HTERT RPE-1 (cell line): ENCODE results near the gene B4GALNT3.
"Not testable (repeated sequence)": the region's sequence is repeated elsewhere in the genome, so short reads cannot be mapped to it uniquely, and the experiment has no call there.

Experiments used
- in situ Hi-C: fragments of 300-500 bp; cut with MboI; formaldehyde crosslinking; loops from 4 replicates; pipeline ENCODE4 v1.14.3; 2020; ENCODE audit warnings: low sequenced_read_pairs

Gene B4GALNT3

DNA sequence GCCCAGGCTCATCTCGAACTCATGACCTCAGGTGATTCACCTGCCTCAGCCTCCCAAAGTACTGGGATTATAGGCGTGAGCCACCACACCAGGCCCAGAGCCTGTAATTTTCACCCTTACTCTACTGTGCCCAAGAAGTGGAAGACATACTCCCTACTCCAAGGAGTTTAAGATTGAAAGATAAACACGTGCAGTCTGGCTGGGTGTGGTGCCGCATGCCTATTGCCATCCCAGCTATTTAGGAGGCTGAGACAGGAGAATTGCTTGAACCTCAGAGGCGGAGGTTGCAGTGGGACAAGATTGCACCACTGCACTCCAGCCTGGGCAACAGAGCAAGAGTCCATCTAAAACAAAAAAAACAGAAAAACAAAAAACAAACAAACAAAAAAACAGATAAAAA, 113.5 kb downstream of the B4GALNT3 start:
- in situ Hi-C loops, result no loop called here

DNA sequence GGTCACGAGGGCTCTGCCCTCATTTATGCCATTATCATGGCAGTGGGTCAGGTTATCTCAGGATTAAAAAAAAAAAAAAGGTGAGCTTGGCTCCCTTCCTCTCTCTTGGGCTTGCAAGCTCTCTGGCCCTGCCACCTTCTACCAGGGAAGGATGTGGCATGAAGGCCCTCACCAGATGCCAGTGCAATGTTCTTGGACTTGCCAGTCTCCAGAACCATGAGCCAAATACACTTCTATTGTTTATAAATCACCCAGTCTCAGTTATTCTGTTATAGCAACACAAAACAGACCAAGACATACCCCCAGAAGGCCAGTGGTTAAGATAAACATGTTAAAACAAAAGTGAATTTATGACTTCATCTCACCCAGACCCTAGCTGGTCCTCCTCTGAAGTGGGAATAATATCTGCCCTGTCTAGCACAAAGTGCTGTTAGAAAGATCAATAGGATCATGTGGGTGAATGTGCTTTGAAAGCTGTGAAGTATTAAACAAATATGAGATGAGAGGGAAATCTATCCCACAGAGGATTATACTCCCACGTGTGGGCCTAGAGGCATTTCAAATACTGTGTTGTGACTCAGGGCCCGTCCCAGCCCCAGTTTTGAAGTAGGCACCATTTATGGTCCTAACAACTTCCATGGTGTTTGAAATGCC, 114.9 kb downstream of the B4GALNT3 start:
- in situ Hi-C loops, result no loop called here

DNA sequence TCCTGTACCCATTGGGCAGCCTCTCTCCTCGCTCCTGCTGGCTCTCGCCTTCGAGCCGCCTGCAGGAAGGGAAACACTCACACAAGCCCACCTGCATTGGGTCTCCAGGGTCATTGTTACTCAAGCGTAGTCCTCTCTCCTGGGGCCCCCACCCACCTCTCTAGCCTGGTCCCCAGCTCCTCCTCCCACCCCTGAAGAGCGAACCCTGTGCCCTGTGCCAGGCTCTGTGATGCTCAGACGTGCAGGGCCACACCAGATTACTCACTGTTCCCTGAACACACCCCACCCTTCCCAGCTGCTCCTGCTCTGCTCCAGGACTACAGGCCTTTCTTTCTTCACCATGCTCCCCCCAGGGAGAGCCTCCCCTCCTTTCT, 115.4 kb downstream of the B4GALNT3 start:
- in situ Hi-C loops, result no loop called here

DNA sequence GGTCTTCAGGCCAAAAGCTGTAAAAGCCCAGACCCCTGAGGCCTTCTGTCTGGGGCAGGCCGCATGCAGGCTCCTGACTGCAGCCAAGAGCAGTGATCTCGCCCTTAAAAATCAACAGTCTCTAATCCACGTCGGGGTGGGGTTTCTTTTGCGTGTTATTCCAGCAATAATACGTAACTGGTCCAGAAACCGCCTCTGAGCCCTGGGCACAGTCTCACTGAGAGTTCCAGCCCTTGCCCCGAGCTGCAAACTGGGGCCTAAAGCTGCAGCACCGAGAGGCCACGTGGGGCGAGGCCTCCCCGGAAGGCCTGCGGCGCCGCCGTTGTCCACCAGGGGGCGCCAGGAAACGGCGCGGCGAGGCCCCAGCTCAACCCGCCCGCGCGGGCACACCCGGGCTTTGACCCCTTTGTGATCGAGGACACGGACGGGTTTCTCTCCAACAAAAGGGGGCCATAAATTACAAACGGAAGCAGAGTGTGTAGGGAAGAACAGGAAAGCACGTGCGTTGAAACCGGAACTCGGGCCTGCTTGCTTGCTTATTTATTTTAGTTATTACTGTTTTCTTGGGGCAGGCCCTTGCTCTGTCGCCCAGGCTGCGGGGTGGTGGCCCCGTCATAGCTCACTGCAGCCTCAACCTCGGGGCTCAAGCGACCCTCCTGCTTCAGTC, 116.3 kb downstream of the B4GALNT3 start:
- in situ Hi-C loops, result no loop called here

DNA sequence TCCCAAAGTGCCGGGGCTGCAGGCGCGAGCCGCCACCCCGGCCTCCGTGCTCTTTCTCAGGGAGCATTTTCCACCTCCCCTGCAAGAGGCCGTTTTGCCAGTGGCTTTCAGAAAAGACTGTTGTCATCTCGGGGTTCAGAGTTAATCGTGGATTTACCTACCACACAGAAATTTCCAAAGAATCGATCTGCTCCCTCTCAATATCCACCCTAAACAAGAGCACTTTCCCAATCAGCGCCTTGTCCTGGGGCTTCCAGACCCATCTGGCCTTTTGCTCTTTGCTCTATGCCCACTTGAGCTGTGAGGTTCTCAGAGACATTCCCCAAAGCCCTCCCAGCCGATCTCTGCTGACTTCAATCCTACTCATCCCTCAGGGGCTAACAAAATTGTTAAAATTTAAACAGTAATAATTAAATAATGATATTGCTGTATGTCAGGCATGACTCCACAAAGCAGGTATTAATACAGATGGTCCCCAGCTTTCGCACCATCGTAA, 116.9 kb downstream of the B4GALNT3 start:
- in situ Hi-C loops, result no loop called here

DNA sequence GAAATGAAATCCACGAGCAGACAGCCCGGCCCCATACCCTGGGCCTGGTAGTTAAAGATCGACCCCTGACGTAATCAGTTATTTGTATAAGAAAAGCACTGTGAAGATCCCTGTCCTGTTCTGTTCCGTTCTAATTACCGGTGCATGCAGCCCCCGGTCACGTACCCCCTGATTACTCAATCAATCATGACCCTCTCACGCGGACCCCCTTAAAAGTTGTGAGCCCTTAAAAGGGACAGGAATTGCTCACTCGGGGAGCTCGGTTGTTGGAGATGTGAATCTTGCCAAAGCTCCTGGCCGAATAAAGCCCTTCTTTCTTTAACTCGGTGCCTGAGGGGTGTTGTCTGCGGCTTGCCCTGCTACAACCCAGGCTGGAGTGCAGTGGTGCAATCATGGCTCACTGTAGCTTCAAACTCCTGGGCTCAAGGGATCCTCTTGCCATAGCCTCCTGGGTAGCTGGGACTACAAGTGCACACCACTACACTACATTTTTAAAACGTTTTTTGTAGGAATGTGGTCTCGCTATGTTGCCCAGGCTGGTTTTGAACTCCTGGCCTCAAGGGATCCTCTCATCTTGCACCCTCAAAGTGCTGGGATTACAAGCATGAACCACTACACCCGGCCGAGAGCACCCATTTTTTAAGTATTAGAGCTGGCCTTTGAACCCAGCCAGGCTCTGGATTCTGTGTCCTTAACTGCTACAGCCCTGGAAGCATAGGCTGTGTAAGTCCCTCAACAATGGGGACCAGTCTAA, 118.4 kb downstream of the B4GALNT3 start:
- in situ Hi-C loops, result not testable (repeated sequence)

DNA sequence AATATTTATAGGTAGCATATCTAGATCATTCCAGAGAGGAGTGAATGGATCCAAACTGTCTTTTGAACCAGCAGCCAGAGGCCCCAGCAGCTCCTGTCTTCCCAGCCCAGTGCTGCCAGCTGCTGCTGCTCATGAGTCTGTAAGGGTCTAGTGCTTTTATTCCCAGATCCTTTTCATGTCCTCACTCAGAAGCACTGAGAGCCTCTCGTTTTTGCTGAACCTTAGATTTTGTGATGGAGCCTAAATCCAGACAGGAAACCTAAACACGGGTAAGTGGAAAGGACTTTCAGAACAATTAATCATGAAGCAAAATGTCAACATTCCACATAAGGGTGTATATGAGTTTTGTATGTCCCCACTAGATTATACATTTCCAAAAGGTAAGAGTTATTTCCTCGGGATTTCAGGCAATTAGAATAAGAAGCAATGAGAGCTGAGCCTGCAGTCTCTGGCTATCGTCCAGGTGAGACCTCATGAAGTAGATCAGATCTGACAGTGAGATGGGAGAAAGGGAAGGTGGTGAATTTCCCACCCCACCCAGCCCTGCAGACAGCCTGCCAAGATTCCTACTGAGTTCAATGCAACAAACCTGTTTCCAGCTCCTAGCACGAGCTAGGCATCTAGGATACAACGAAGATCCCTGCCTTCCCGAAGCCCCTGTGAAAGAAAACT, 119.1 kb downstream of the B4GALNT3 start:
- in situ Hi-C loops, result no loop called here

DNA sequence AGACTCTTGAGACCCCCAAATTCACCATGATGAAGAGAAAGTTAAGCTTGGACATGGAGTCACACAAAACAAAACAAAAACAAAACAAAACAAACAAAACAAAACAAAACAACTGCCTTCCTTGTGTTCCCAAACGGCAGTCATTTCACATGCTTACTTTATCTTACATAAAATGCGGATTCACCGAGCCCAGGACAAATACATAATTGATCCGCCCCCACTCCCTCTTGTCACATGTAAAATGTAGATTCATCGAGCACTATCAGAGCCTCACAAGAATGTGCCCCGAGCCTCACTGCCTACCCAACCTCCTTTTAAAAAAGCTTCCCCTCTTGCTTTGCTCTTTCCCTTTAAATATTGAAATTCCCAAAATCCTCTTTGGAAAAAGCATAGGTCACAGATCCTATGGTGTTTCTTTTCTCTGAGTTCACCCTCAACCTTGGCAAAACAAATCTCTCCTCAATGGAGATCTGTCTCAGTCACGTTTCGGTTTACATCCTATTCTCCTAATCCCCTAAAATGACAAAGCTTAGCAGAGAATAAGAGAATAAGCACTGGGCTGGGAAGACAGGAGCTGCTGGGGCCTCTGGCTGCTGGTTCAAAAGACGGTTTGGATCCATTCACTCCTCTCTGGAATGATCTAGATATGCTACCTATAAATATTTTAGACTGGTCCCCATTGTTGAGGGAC, 119.8 kb downstream of the B4GALNT3 start:
- in situ Hi-C loops, result no loop called here

DNA sequence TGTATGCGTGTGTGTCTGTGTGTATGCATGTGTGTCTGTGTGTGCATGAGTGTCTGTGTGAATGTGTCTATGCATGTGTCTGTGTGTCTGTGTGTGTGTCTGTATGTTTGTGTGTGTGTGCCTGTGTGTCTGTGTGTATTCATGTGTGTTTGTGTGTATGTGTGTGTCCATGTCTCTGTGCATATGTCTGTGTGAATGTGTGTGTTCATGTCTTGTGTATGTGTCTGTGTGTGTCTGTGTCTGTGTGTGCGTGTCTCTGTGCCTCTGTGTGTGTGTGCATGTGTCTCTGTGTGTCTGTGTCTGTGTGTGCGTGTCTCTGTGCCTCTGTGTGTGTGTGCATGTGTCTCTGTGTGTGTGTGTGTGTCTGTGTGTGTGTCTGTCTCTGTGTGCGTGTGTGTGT, 121.1 kb downstream of the B4GALNT3 start:
- in situ Hi-C loops, result no loop called here

DNA sequence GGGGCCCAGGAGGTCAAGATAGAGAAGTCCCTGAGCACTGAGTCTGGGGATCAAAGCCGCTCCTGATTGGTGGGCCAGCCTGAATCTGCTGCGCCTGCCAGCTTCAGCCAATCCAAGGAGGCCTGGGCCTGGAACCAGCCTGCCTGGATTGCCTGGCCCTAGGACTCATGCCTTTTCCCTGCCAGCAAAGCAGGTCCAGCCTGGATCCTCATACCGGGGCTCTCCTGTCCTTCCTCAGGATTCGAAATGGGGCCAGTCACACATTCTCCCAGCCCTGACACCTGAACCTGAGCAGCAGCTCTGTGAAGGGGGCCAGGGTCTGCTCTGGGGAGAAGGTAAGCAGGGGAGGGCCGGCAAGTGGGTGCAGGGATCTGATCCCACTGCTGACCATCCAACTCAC, 121.6 kb downstream of the B4GALNT3 start:
- in situ Hi-C loops, result no loop called here

DNA sequence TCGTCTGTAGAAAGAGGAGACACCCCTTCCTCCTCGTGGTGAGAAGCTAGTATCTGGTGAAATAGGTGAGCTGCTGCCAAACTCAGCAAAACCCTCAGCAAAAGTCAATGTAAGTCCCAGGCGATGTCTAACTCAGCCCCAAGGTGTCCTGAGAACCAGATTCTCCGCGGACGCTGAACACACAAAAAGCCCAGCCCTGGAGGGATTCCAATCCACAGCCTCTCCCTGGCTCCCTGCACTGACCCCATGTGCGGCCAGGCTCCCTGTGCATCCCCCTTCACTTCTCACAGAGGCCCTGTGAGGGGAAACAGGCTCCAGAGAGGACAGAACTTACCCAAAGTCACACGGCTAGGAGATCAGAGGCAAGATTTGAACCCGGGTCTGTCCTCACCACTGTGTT, 122.0 kb downstream of the B4GALNT3 start:
- in situ Hi-C loops, result no loop called here

DNA sequence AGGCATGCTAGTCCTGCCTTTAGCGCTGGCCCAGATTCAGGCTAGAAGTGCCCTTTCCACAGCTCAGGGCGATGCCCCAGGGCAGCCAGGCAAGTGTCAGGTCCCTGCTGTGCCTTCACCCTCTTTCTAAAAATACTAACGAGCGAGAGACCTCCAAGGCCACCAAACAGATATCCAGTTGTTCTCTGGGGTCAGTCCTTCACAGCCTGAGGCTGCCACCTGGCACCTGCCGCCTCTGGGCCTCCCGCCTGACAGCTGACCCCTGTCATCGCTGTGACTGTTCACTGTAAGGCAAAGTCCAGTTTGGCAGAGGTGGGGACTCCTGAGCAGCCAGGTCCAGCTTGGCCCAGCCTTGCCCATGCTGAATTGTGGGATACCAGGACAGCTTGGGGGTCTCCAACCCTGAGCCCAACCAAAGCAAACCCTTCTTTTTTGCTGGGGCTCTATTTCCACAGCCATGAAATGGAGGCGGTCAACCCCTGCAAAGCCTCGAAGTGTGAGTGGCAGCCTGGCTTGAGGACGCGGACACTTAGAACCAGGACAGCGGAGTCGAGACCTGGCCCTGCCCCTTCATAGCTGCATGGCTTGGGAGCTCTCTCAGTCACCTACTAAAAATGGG, 123.6 kb downstream of the B4GALNT3 start:
- in situ Hi-C loops, result no loop called here

DNA sequence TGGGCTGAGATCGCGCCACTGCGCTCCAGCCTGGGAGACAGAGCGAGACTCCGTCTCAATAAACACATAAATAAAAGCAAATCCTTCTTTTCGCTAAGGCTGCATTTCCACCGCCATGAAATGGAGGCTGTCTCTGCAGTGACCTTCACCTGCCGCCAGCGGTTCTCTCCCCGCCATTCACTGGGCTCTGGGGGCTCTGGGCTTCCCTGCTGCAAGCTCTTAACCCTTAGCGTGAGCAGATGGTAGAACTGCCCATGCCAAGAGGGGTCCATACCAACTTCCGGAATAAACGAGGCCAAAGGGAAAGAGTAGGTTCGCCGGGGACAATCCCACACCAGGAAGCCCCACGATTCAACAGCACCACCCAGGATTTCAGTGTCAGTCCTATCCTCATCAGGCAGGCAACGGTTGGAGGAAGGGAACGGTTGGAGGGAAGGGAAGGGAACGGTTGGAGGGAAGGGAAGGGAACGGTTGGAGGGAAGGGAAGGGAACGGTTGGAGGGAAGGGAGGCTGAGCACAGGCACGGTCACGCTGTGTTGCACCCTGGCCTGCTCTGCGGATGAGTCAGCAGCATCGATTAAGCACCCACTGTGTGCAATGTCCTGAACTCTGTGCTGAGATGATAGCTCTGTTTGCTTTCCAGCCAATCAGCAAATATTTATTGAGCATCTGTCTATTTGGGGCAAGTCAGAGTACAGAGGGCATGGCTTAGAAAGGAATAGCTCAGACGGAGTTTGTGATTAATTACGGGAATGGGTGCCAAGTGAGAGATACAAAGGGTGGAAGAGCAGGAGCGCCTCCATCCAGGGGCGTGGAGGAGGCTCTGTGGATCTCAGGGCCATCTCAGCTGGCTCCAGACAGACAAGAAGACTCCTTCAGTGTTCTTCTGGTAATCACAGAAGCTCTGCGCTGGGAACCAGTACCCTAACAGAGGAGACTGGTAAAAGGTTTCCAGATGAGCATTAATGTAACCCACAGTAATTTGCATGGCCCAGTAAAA, 125.6 kb downstream of the B4GALNT3 start:
- in situ Hi-C loops, result no loop called here

DNA sequence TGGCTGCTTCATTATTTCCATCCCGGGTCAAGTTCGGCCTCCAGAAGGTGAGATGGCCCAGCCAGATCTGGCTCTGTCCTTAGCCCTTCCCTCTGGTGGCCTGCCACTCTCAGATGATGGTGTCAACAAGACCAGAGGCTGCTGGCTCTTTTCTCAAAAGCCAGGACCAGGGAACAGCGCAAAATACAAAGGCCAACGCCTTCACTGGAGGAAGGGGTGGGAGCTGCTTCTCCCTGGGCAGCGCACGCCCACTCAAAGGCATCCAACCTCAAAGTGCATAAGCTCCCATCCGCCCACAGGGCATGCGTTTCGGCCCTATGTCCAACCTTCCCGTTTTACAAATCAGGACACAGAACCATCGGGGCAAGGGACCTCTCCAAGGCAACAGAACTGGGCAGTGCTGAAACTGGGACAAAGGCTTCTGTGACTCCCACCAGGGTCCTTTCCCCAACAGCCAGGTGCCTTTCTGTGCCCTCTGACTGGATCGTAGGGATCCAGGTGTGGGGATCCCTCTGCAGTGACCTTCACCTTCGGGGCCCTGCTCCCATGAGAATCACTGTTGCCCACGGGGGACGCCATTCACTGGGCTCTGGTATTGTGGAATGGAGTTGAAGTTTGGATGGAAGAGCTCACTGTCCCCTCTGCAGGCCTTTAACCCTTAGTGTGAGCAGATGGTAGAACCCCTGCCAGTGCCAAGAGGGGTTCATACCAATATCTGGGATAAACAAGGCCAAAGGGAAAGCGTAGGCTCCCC, 126.8 kb downstream of the B4GALNT3 start:
- in situ Hi-C loops, result no loop called here

DNA sequence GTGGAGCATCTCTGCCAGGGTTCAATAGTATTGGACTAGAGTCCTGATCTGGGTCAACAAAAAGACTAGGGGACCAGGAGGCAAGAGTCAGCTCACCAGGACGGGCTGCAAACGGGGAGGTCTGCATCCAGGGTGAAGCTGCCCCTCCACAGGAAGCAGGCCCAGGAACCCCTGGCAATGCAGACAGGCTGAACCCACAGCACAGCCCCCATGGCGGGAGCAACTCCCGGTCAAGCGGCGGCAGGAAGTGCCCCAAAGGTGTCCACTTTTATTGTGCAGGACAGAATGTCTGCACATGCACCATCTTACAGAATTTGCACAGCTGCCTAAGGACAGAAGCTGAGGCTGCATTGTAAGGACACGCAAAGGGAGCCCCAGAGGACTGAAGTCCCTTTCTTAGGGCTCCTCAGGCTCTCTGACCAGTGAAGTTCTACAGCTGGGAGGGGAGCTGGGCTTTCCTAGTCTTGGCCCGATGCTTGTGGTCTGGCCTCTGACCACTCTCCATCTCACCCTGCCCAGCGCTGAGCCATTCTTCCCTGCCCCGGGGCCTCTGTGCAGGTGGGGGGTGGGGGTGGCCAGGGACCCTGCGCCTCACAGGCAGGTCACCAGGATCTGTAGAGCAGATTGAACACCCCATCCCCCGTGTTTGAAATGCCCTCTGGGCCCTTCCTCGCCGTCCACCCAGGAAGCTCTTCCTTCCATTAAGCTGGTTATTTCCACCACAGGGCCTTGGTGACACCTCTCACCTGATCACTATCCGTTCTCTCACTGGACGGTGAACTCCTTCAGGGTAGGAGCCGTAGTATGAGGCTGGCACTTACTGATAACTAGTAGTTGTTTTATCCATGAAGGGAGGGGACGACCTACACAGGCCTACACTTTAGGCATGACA, 127.6 kb downstream of the B4GALNT3 start:
- in situ Hi-C loops, result no loop called here

DNA sequence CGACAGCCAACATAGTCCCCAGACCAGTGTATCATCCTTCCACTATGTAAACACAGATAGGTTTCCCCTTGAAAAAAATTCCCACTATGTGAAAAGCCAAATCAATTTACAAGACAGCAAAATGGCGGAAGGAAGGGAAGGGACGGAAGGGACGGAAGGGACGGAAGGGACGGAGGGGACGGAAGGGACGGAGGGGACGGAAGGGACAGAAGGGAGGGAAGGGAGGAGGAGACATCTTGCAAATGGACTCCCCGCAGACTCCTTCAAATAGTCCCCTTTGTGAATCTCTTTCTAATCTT, 128.2 kb downstream of the B4GALNT3 start:
- in situ Hi-C loops, result no loop called here

DNA sequence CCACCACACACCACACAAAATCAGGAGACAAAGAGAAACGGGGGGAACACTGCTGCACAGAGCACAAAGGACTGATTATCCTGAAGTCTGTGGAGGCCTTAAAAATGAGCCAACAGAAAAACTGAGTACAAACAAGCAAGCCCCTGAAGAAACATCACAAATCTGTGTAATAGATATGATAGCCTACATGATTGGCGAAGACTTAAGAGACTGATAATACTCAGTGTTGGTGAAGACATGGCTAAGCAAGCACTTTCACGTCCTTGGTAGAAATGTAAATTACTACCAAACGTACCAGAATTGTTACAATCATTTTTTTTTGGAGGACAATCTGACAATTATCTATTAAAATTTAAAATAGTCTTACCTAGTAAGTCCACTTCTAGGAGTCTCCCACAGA, 128.9 kb downstream of the B4GALNT3 start:
- in situ Hi-C loops, result no loop called here
